HG02852 (cell line): ENCODE results near the gene DEF6.

Experiments
- ATAC-seq: cut with Tn5 transposase; IDR thresholded peaks from one replicate; pipeline ENCODE4 v1.9.1; 2021; ENCODE audit warnings: mild to moderate bottlenecking, moderate library complexity; ENCODE audit not compliant: unreplicated experiment

Gene DEF6

GRCh38 chr6:35342258-35343091, 44.9 kb downstream of the DEF6 start, which contains the start of gene PPARD:
Gene PPARD (plus strand): TSS chr6:35342558. CDS start chr6:35411088, 68,530 bp downstream.
- peak; percentile 94 for ATAC-seq

GRCh38 chr6:35343092-35343834, 45.6 kb downstream of the DEF6 start:
- no peak for ATAC-seq

GRCh38 chr6:35343835-35344550, 46.4 kb downstream of the DEF6 start:
- no peak for ATAC-seq

GRCh38 chr6:35351422-35351821, 53.8 kb downstream of the DEF6 start:
- no peak for ATAC-seq

- no peak for ATAC-seq
These were observed 55.1 kb downstream of the DEF6 start for GRCh38 chr6:35352735-35353134.

GRCh38 chr6:35354361-35355135, 56.9 kb downstream of the DEF6 start:
- no peak for ATAC-seq

- no peak for ATAC-seq
These were observed 58.8 kb downstream of the DEF6 start for GRCh38 chr6:35356391-35356790.

GRCh38 chr6:35357677-35358076, 60.1 kb downstream of the DEF6 start:
- no peak for ATAC-seq

- no peak for ATAC-seq
These were observed 60.5 kb downstream of the DEF6 start for GRCh38 chr6:35358086-35358485.

- no peak for ATAC-seq
These were observed 61.7 kb downstream of the DEF6 start for GRCh38 chr6:35359346-35359743.

GRCh38 chr6:35359744-35360348, 62.2 kb downstream of the DEF6 start:
- no peak for ATAC-seq

- ATAC-seq: no peak
These were observed 62.9 kb downstream of the DEF6 start for GRCh38 chr6:35360349-35361138.

GRCh38 chr6:35362200-35362599, 64.6 kb downstream of the DEF6 start:
- ATAC-seq: no peak

- no peak for ATAC-seq
These were observed 65.7 kb downstream of the DEF6 start for GRCh38 chr6:35363293-35363750.

- no peak for ATAC-seq
These were observed 68.1 kb downstream of the DEF6 start for GRCh38 chr6:35365594-35366203.

GRCh38 chr6:35366204-35366596, 68.6 kb downstream of the DEF6 start:
- ATAC-seq: no peak

- no peak for ATAC-seq
These were observed 70.0 kb downstream of the DEF6 start for GRCh38 chr6:35367646-35368037.

GRCh38 chr6:35368038-35368887, 70.6 kb downstream of the DEF6 start:
- no peak for ATAC-seq
